Activated naive CD8-positive, alpha-beta T cell treated with anti-CD3 and anti-CD28 coated beads for 36 hours (primary cell): ENCODE results near the gene FAM184A. TPM values are rescaled to one million over a fixed set of nuclear protein-coding genes. Genes with fewer than 3 reads are reported as not detected.
A peak's percentile ranks its signal among the peaks of the same experiment; 100 is the strongest.

Source experiments
- DNase-seq: peaks from one replicate; pipeline ENCODE4 v3.0.0; 2021
- H3K27ac Mint-ChIP-seq: one replicate; pipeline ENCODE4 v1.8.0; 2022; ENCODE audit warnings: mild to moderate bottlenecking, moderate library complexity, mixed read lengths
- H3K27me3 Mint-ChIP-seq: one replicate; pipeline ENCODE4 v1.8.0; 2022; ENCODE audit warnings: mild to moderate bottlenecking, mixed read lengths
- H3K36me3 Mint-ChIP-seq: one replicate; pipeline ENCODE4 v1.8.0; 2021; ENCODE audit warnings: mild to moderate bottlenecking, mixed read lengths
- H3K4me1 Mint-ChIP-seq: one replicate; pipeline ENCODE4 v1.8.0; 2021; ENCODE audit warnings: mixed read lengths
- H3K4me3 Mint-ChIP-seq: one replicate; pipeline ENCODE4 v1.8.0; 2022; ENCODE audit warnings: mild to moderate bottlenecking, moderate library complexity, mixed read lengths
- H3K9me3 Mint-ChIP-seq: one replicate; pipeline ENCODE4 v1.8.0; 2022; ENCODE audit warnings: mixed read lengths
- total RNA-seq, 2 experiments: library from RNA; stranded (reverse); gene quantifications; one replicate each; pipeline ENCODE4 v1.2.3, GENCODE V29; 2021

FAM184A gene
- total RNA-seq, 2 experiments from 2014 or later: 2.7 to 3.7 TPM

DNA sequence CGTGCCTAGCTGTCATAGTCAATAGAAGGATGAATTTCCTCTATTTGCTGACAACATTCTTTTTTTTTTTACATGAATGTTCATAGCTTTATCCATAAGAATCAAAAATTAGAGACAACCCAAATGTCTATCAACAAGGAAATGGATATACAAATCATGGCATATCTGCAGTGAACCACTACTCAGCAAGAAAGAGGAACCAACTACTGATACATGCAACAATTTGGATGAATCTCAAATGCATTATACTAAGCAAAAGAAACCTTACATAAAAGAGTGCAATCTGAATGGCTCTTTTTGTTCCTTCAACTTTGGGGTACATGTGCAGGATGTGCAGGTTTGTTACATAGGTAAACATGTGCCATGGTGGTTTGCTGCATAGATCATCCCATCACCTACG is 125.8 kb downstream of the FAM184A start:
- no peak overlapping the region for H3K4me3 Mint-ChIP-seq
- H3K4me1 Mint-ChIP-seq: no peaks in the 10 kb centered on the region
- no peaks in the 10 kb centered on the region for H3K36me3 Mint-ChIP-seq
- no peaks in the 10 kb centered on the region for H3K27me3 Mint-ChIP-seq
- no peak overlapping the region for H3K27ac Mint-ChIP-seq
- peaks cover 10% of the 10 kb centered on the region for H3K9me3 Mint-ChIP-seq
- no peak for DNase-seq

- Mint-ChIP-seq H3K4me3 (no peak overlapping the region), H3K27me3 (no peaks in the 10 kb centered on the region), H3K27ac (no peak overlapping the region), H3K36me3 (peaks cover 18% of the 10 kb centered on the region), H3K4me1 (no peaks in the 10 kb centered on the region), H3K9me3 (peaks cover 50% of the 10 kb centered on the region)
- DNase-seq: no peak
Measured at GRCh38 chr6:118945217-118945616, 133.2 kb downstream of the FAM184A start.

GRCh38 chr6:118940770-118941169 is 137.7 kb downstream of the FAM184A start:
- Mint-ChIP-seq H3K4me3 (no peak overlapping the region), H3K27ac (no peak overlapping the region), H3K4me1 (peaks cover 12% of the 10 kb centered on the region), H3K36me3 (peaks cover 57% of the 10 kb centered on the region), H3K27me3 (no peaks in the 10 kb centered on the region), H3K9me3 (peaks cover 38% of the 10 kb centered on the region)
- DNase-seq: no peak

- no peak overlapping the region for H3K4me3 Mint-ChIP-seq
- H3K27ac Mint-ChIP-seq: no peak overlapping the region
- peaks cover 29% of the 10 kb centered on the region for H3K9me3 Mint-ChIP-seq
- no peak for DNase-seq
- H3K4me1 Mint-ChIP-seq: peaks cover 18% of the 10 kb centered on the region
- H3K27me3 Mint-ChIP-seq: no peaks in the 10 kb centered on the region
- H3K36me3 Mint-ChIP-seq: peaks cover 55% of the 10 kb centered on the region
Measured at GRCh38 chr6:118939683-118940082, 138.8 kb downstream of the FAM184A start.

DNA sequence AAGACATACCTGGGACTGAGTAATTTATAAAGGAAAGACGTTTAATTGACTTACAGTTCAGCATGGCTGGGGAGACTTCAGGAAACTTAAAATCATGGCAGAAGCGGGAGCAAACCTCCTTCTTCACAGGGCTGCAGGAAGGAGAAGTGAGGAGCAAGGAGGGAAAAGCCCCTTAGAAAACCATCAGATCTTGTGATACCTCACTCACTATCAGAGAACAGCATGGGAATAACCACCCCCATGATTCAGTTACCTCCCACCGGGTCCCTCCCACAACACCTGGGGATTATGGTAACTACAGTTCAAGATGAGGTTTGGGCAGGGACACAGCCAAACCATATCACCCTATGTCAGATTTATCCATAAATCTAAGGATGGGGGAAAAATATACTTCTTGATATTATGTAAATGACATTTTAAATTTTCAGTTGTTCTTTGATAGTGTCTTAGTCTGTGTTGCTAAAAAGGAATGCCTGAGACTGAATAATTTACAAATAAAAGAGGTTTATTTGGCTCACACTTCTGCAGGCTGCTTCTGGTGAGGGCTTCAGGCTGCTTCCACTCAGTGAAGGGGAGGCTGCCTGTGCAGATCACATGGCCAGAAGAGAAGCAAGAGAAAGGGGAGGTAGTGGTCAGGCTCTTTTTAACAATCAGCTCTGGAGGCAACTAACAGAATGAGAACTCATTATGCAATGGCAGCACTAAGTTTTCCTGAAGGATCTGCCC is 142.3 kb downstream of the FAM184A start:
- Mint-ChIP-seq H3K27me3 (no peaks in the 10 kb centered on the region), H3K36me3 (peaks cover 46% of the 10 kb centered on the region), H3K4me1 (peaks cover 27% of the 10 kb centered on the region), H3K4me3 (peak overlapping the region; percentile 89), H3K9me3 (peaks cover 11% of the 10 kb centered on the region), H3K27ac (no peak overlapping the region)
- no peak for DNase-seq

DNA sequence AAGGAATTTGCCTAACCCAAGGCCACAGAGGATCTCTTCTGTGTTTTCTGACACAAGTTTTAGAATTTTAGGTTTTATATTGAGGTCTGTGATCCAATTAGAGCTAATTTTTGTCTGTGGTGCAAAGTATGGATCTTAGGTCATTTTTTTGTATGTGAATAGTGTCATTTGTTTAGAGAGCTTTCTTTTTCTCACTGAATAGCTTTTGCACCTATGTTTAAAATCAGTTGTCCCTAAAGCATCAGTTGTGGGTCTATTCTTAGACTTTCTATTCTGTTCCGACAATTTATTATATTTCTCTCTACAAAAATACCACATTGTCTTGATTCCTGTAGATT is 143.2 kb downstream of the FAM184A start:
- Mint-ChIP-seq H3K27ac (peak overlapping the region; percentile 96), H3K4me1 (peaks cover 27% of the 10 kb centered on the region), H3K4me3 (peak overlapping the region; percentile 89), H3K36me3 (peaks cover 51% of the 10 kb centered on the region), H3K27me3 (no peaks in the 10 kb centered on the region), H3K9me3 (peaks cover 11% of the 10 kb centered on the region)
- no peak for DNase-seq

DNA sequence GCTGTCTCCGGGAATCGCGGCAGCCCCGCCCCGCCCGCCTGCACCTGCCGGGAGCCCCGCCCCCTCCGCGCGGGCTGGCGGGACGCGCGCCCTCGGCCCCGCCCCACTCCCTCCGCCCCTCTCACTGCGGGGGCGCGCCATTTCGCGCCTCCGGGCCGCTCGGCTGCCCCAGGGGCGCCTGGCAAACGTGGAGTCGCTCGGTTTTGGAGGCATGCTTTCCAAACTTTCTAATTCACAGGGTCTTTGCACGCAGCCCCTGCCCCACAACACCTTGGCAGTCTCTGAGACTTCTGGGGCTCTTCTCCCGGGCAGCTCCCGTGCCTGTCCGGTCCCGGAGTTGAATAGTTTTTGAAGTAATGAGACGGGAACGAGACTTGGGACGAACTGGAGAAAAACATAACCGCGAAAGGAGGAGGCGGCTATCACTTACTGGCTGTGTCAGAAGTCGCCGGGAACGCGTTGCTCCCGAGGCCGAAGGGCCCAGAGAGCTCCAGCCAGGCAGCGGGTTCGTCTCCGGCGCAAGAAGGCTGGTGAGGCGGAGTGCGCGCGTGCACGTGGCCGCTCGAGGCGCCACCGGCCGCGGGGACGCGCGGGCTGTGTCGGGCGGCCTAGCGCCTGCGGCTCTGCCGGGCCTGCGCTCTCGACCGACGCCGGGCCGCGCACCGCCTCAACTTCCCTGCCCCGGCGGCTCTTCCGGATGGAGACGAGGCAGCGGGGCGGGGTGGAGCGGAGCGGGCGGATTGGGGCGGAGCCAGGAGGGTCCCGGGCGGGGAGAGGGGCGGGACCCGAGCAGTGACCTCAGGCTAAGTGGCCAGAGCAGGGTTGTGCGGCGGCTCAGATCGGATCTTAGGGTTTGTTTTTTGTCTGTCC is 143.8 kb downstream of the FAM184A start, which contains the start of gene MCM9:
Gene MCM9 (minus strand): TSS at position 699 of the 870 bp plus-strand sequence. CDS start 3,436 bp downstream, outside the sequence.
- H3K27ac Mint-ChIP-seq: peak within 1 kb of the TSS; percentile 96
- peak; percentile 92 for DNase-seq
- peaks cover 27% of the 10 kb centered on the region for H3K4me1 Mint-ChIP-seq
- H3K27me3 Mint-ChIP-seq: no peaks in the 10 kb centered on the region
- peak within 1 kb of the TSS; percentile 89 for H3K4me3 Mint-ChIP-seq
- peaks cover 48% of the 10 kb centered on the region for H3K36me3 Mint-ChIP-seq
- H3K9me3 Mint-ChIP-seq: peaks cover 11% of the 10 kb centered on the region

- H3K9me3 Mint-ChIP-seq: peaks cover 11% of the 10 kb centered on the region
- peak overlapping the region; percentile 84 for H3K27ac Mint-ChIP-seq
- H3K36me3 Mint-ChIP-seq: peaks cover 41% of the 10 kb centered on the region
- H3K4me1 Mint-ChIP-seq: peaks cover 27% of the 10 kb centered on the region
- no peak for DNase-seq
- H3K27me3 Mint-ChIP-seq: no peaks in the 10 kb centered on the region
- H3K4me3 Mint-ChIP-seq: peak overlapping the region; percentile 89
Measured at GRCh38 chr6:118933855-118934460, 144.5 kb downstream of the FAM184A start.

- H3K9me3 Mint-ChIP-seq: peaks cover 7% of the 10 kb centered on the region
- H3K27me3 Mint-ChIP-seq: no peaks in the 10 kb centered on the region
- no peak overlapping the region for H3K4me3 Mint-ChIP-seq
- peaks cover 27% of the 10 kb centered on the region for H3K4me1 Mint-ChIP-seq
- peaks cover 35% of the 10 kb centered on the region for H3K36me3 Mint-ChIP-seq
- no peak for DNase-seq
- no peak overlapping the region for H3K27ac Mint-ChIP-seq
Measured at GRCh38 chr6:118932421-118932820, 146.0 kb downstream of the FAM184A start.

GRCh38 chr6:118931436-118931835 is 147.0 kb downstream of the FAM184A start:
- Mint-ChIP-seq H3K27me3 (no peaks in the 10 kb centered on the region), H3K27ac (no peak overlapping the region), H3K9me3 (peaks cover 2% of the 10 kb centered on the region), H3K4me3 (no peak overlapping the region), H3K36me3 (peaks cover 32% of the 10 kb centered on the region), H3K4me1 (peaks cover 22% of the 10 kb centered on the region)
- no peak for DNase-seq

DNA sequence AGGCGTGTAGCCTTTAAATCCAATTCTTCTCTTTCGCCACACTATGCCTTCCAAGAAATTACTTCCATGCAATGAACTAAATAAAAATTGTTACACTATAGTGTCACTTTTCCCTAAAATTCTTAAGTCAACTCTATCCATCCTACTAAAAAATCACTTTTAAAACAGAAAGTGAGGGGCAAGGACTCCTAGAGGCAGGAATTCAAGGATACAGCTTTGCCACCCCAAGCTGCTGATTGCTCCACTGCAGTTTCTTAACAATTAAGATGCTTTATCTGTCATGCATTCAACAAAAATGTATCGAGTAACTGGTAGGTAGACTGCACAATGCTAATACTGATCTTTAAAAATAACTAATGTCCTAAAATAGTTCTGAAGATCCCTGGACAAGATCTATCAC is 147.8 kb downstream of the FAM184A start:
- Mint-ChIP-seq H3K4me1 (peaks cover 14% of the 10 kb centered on the region), H3K27ac (no peak overlapping the region), H3K36me3 (peaks cover 27% of the 10 kb centered on the region), H3K9me3 (no peaks in the 10 kb centered on the region), H3K27me3 (no peaks in the 10 kb centered on the region), H3K4me3 (no peak overlapping the region)
- no peak for DNase-seq

GRCh38 chr6:118923035-118923434 is 155.4 kb downstream of the FAM184A start:
- Mint-ChIP-seq H3K27me3 (no peaks in the 10 kb centered on the region), H3K36me3 (peaks cover 41% of the 10 kb centered on the region), H3K4me1 (no peaks in the 10 kb centered on the region), H3K27ac (no peak overlapping the region), H3K4me3 (no peak overlapping the region), H3K9me3 (no peaks in the 10 kb centered on the region)
- no peak for DNase-seq

DNA sequence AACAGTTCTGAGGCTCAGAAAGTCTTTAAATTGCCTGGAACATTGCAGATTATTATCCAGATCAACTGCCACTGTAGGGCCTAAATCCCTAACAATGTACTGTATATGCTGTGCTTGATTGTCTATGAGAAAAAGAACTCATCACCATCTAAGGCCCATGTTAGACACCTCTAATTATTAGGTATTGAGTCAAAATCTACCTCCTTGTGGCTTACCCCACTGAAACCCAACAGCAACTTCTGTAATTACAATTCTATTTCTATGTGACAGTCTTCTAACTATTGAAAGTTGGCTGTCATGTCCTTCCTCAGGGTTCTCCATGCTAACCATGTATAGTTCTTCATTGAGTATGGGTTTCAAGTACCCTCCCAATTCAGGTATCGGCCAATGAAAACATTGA is 157.4 kb downstream of the FAM184A start:
- no peak for DNase-seq
- Mint-ChIP-seq H3K27me3 (no peaks in the 10 kb centered on the region), H3K36me3 (peaks cover 35% of the 10 kb centered on the region), H3K4me1 (no peaks in the 10 kb centered on the region), H3K9me3 (no peaks in the 10 kb centered on the region), H3K27ac (no peak overlapping the region), H3K4me3 (no peak overlapping the region)

DNA sequence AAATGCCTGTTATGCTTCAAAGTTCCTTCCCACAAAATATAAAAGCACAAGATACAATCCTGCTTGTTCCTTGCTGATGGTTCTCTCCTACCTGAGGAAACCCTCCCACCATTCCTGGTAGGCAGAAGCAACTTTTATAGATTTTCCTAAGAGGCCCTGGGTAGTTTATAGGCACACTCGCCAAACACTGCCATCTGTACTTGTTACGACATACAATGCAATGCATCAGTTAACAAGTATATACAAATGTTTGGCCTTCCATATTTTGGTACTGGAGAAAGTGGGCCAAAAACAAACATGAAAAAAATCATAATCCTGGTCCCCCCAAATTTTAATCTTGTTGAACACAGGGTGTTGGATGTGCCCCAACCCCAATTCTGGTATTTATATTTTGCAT is 160.1 kb downstream of the FAM184A start:
- H3K27ac Mint-ChIP-seq: no peak overlapping the region
- H3K4me3 Mint-ChIP-seq: no peak overlapping the region
- no peak for DNase-seq
- peaks cover 39% of the 10 kb centered on the region for H3K36me3 Mint-ChIP-seq
- H3K9me3 Mint-ChIP-seq: no peaks in the 10 kb centered on the region
- H3K4me1 Mint-ChIP-seq: no peaks in the 10 kb centered on the region
- H3K27me3 Mint-ChIP-seq: no peaks in the 10 kb centered on the region
